SK-N-SH treated with all-trans-retinoic acid at 6 μM for 48 hours (cell line): ENCODE results near the gene LRFN2.

ENCODE experiments used
- ATAC-seq: fragments of 200-7000 bp; cut with Tn5 transposase; 3 replicates; pipeline ENCODE4 v1.9.1; 2020; ENCODE audit warnings: mild to moderate bottlenecking, moderate library complexity
- ARNTL ChIP-seq: fragments of 450-650 bp; formaldehyde crosslinking; IDR thresholded peaks from 2 replicates; pipeline ENCODE4 v1.5.0; 2020; ENCODE audit warnings: low read depth, mild to moderate bottlenecking, moderate library complexity, borderline replicate concordance
- BACH2 ChIP-seq: fragments of 250-450 bp; sonication (Bioruptor Pico); IDR thresholded peaks from 2 replicates; pipeline ENCODE4 v1.9.0; 2021; ENCODE audit warnings: mild to moderate bottlenecking, borderline replicate concordance
- CSDC2 ChIP-seq: fragments of 250-450 bp; sonication (Bioruptor Pico); IDR thresholded peaks from 2 replicates; pipeline ENCODE4 v1.5.0; 2020; ENCODE audit warnings: mild to moderate bottlenecking, moderate library complexity
- ESRRG ChIP-seq: fragments of 250-450 bp; sonication (Bioruptor Pico); IDR thresholded peaks from 2 replicates; pipeline ENCODE4 v1.6.1; 2021; ENCODE audit warnings: mild to moderate bottlenecking
- GLIS3 ChIP-seq: fragments of 250-450 bp; sonication (Bioruptor Pico); IDR thresholded peaks from 2 replicates; pipeline ENCODE4 v1.5.0; 2020; ENCODE audit warnings: mild to moderate bottlenecking, moderate library complexity
- ISL1 ChIP-seq: fragments of 250-450 bp; sonication (Bioruptor Pico); IDR thresholded peaks from 2 replicates; pipeline ENCODE4 v2.1.2; 2022; ENCODE audit warnings: mild to moderate bottlenecking, moderate library complexity
- OSR1 ChIP-seq: fragments of 250-450 bp; sonication (Bioruptor Pico); IDR thresholded peaks from 2 replicates; pipeline ENCODE4 v1.8.0; 2022; ENCODE audit warnings: moderate library complexity, mild to moderate bottlenecking, inconsistent platforms
- RARB ChIP-seq: fragments of 250-450 bp; sonication (Bioruptor Pico); IDR thresholded peaks from 2 replicates; pipeline ENCODE4 v1.8.0; 2021; ENCODE audit warnings: mild to moderate bottlenecking, moderate library complexity
- SNAI2 ChIP-seq: fragments of 250-450 bp; sonication (Bioruptor Pico); IDR thresholded peaks from 2 replicates; pipeline ENCODE4 v1.5.0; 2020; ENCODE audit warnings: mild to moderate bottlenecking, moderate library complexity
- TCF4 ChIP-seq: fragments of 250-450 bp; sonication (Bioruptor Pico); IDR thresholded peaks from 2 replicates; pipeline ENCODE4 v1.8.0; 2021; ENCODE audit warnings: mild to moderate bottlenecking, moderate library complexity, borderline replicate concordance
- TOX ChIP-seq: fragments of 250-450 bp; sonication (Bioruptor Pico); IDR thresholded peaks from 2 replicates; pipeline ENCODE4 v1.8.0; 2021; ENCODE audit warnings: mild to moderate bottlenecking, moderate library complexity, borderline replicate concordance
- ZC3H10 ChIP-seq: fragments of 250-450 bp; sonication (Bioruptor Pico); IDR thresholded peaks from 2 replicates; pipeline ENCODE4 v1.5.1; 2021; ENCODE audit warnings: mild to moderate bottlenecking, moderate library complexity
- ZFP3 ChIP-seq: fragments of 250-450 bp; sonication (Bioruptor Pico); IDR thresholded peaks from 2 replicates; pipeline ENCODE4 v1.5.0; 2020; ENCODE audit warnings: mild to moderate bottlenecking, moderate library complexity
- ZFP30 ChIP-seq: fragments of 450-650 bp; formaldehyde crosslinking; IDR thresholded peaks from 2 replicates; pipeline ENCODE4 v1.5.0; 2022; ENCODE audit warnings: mild to moderate bottlenecking, moderate library complexity
- ZNF565 ChIP-seq: fragments of 450-650 bp; formaldehyde crosslinking; conservative IDR thresholded peaks from 2 replicates; pipeline ENCODE4 v1.5.0; 2020; ENCODE audit warnings: low read depth, mild to moderate bottlenecking, moderate library complexity
- ZNF70 ChIP-seq: fragments of 450-650 bp; formaldehyde crosslinking; IDR thresholded peaks from 2 replicates; pipeline ENCODE4 v1.5.0; 2020; ENCODE audit warnings: mild to moderate bottlenecking, moderate library complexity
- ZNF8 ChIP-seq: fragments of 450-650 bp; formaldehyde crosslinking; IDR thresholded peaks from 2 replicates; pipeline ENCODE4 v1.5.0; 2020; ENCODE audit warnings: mild to moderate bottlenecking, moderate library complexity
- TF ChIP-seq, protein P1 (sequence below): fragments of 250-450 bp; sonication (Bioruptor Pico); IDR thresholded peaks from 2 replicates; pipeline ENCODE4 v1.5.1; 2020; ENCODE audit warnings: low read depth, mild to moderate bottlenecking, moderate library complexity
- TF ChIP-seq, protein P2 (sequence below): fragments of 250-450 bp; sonication (Bioruptor Pico); IDR thresholded peaks from 2 replicates; pipeline ENCODE4 v1.8.0; 2020; ENCODE audit warnings: mild to moderate bottlenecking, moderate library complexity, borderline replicate concordance
- TF ChIP-seq, protein P3 (sequence below): fragments of 250-450 bp; sonication (Bioruptor Pico); IDR thresholded peaks from 2 replicates; pipeline ENCODE4 v1.8.0; 2021; ENCODE audit warnings: low read depth, mild to moderate bottlenecking, moderate library complexity, borderline replicate concordance
- TF ChIP-seq, protein P4 (sequence below): fragments of 250-450 bp; sonication (Bioruptor Pico); IDR thresholded peaks from 2 replicates; pipeline ENCODE4 v1.5.0; 2020; ENCODE audit warnings: mild to moderate bottlenecking, moderate library complexity
- TF ChIP-seq, protein P5 (sequence below): fragments of 250-450 bp; sonication (Bioruptor Pico); IDR thresholded peaks from 2 replicates; pipeline ENCODE4 v1.5.1; 2021; ENCODE audit warnings: mild to moderate bottlenecking, moderate library complexity

The LRFN2 gene

DNA sequence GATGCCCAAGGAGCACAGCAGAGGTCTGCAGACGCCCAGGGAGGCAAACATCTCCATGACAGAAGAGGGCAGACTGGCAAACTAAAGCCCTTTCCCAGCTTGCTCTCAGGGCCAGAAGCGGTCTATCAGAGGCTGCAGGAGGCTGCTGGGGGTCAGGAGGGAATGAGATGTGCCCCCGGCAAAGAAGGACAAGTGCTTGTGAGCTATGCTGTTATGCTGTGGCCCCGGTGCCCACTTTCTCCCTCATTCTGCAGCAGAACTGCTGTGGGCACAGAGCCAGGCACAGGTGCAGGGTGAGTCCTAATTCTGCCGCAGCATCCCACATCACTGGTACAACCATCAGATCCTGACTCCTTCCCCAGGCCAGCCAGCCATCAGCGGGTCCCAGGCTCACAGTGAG lies 46.4 kb downstream of the LRFN2 start:
- no peak for ATAC-seq
- TF ChIP-seq RARB (no peak), ISL1 (no peak), GLIS3 (no peak), ESRRG (CRISPR knock-in tag) (no peak)
- TF ChIP-seq, protein P1, sequence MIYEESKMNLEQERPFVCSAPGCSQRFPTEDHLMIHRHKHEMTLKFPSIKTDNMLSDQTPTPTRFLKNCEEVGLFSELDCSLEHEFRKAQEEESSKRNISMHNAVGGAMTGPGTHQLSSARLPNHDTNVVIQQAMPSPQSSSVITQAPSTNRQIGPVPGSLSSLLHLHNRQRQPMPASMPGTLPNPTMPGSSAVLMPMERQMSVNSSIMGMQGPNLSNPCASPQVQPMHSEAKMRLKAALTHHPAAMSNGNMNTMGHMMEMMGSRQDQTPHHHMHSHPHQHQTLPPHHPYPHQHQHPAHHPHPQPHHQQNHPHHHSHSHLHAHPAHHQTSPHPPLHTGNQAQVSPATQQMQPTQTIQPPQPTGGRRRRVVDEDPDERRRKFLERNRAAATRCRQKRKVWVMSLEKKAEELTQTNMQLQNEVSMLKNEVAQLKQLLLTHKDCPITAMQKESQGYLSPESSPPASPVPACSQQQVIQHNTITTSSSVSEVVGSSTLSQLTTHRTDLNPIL, result no peak
- TF ChIP-seq, all 23 proteins: peak for 0

DNA sequence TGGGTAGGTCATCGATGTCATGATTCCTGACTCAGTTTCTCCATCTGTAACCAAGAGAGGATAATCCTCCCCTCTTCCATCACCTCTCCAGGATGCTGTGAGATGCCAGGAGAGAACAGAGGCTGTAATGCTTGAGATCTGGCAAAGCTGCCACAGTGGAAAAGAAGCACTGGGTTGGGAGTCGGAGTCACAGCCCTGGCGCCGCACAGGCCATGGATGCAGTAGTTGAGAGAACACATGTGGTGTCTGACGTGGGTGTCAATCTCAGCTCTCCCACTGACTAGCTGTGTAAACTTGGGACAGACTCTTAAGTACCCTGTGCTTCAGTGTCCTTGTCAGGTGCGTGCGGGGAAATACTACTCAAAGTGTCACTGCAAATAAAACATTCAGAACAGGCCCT lies 47.3 kb downstream of the LRFN2 start:
- no peak for ATAC-seq
- TF ChIP-seq BACH2 (CRISPR knock-in tag) (no peak), RARB (no peak), GLIS3 (no peak), OSR1 (CRISPR knock-in tag) (no peak), ZNF70 (CRISPR knock-in tag) (no peak)
- TF ChIP-seq, protein P2, sequence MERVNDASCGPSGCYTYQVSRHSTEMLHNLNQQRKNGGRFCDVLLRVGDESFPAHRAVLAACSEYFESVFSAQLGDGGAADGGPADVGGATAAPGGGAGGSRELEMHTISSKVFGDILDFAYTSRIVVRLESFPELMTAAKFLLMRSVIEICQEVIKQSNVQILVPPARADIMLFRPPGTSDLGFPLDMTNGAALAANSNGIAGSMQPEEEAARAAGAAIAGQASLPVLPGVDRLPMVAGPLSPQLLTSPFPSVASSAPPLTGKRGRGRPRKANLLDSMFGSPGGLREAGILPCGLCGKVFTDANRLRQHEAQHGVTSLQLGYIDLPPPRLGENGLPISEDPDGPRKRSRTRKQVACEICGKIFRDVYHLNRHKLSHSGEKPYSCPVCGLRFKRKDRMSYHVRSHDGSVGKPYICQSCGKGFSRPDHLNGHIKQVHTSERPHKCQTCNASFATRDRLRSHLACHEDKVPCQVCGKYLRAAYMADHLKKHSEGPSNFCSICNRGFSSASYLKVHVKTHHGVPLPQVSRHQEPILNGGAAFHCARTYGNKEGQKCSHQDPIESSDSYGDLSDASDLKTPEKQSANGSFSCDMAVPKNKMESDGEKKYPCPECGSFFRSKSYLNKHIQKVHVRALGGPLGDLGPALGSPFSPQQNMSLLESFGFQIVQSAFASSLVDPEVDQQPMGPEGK, result no peak
- TF ChIP-seq, protein P3, sequence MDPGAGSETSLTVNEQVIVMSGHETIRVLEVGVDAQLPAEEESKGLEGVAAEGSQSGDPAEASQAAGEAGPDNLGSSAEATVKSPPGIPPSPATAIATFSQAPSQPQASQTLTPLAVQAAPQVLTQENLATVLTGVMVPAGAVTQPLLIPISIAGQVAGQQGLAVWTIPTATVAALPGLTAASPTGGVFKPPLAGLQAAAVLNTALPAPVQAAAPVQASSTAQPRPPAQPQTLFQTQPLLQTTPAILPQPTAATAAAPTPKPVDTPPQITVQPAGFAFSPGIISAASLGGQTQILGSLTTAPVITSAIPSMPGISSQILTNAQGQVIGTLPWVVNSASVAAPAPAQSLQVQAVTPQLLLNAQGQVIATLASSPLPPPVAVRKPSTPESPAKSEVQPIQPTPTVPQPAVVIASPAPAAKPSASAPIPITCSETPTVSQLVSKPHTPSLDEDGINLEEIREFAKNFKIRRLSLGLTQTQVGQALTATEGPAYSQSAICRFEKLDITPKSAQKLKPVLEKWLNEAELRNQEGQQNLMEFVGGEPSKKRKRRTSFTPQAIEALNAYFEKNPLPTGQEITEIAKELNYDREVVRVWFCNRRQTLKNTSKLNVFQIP, result no peak

DNA sequence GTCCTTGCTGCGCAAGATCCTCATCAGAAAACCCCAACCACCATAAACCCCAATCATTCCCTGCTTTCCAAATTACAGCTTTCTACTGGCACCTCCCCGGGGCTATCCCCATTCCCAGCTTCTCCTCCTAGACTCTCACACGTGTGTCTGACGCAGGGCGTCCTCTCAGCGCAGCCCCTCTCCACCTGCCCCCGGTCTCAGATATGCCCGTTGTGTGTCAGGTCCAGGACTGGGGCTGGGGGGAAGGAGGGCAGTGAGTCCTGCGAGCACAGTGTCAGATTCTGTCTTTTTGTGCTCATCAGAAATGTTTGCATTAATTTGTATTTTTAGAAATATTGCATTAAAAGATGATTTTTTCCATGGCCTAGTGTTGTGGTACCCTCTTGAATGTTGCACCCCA lies 48.6 kb downstream of the LRFN2 start:
- no peak for ATAC-seq
- TF ChIP-seq BACH2 (CRISPR knock-in tag), result no peak
- no peak for TF ChIP-seq ARNTL (CRISPR knock-in tag)
- no peak for TF ChIP-seq CSDC2 (CRISPR knock-in tag)
- TF ChIP-seq RARB, result no peak
- TF ChIP-seq ISL1, result no peak
- TF ChIP-seq, protein P2, result no peak
- TF ChIP-seq, protein P4, sequence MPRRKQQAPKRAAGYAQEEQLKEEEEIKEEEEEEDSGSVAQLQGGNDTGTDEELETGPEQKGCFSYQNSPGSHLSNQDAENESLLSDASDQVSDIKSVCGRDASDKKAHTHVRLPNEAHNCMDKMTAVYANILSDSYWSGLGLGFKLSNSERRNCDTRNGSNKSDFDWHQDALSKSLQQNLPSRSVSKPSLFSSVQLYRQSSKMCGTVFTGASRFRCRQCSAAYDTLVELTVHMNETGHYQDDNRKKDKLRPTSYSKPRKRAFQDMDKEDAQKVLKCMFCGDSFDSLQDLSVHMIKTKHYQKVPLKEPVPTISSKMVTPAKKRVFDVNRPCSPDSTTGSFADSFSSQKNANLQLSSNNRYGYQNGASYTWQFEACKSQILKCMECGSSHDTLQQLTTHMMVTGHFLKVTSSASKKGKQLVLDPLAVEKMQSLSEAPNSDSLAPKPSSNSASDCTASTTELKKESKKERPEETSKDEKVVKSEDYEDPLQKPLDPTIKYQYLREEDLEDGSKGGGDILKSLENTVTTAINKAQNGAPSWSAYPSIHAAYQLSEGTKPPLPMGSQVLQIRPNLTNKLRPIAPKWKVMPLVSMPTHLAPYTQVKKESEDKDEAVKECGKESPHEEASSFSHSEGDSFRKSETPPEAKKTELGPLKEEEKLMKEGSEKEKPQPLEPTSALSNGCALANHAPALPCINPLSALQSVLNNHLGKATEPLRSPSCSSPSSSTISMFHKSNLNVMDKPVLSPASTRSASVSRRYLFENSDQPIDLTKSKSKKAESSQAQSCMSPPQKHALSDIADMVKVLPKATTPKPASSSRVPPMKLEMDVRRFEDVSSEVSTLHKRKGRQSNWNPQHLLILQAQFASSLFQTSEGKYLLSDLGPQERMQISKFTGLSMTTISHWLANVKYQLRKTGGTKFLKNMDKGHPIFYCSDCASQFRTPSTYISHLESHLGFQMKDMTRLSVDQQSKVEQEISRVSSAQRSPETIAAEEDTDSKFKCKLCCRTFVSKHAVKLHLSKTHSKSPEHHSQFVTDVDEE (CRISPR knock-in tag), result no peak
- TF ChIP-seq, protein P3, result no peak
- TF ChIP-seq ZNF565 (CRISPR knock-in tag), result no peak
- no peak for TF ChIP-seq ZC3H10 (CRISPR knock-in tag)
- no peak for TF ChIP-seq ZFP30 (CRISPR knock-in tag)
- TF ChIP-seq OSR1 (CRISPR knock-in tag), result no peak
- TF ChIP-seq ZFP3 (CRISPR knock-in tag), result no peak
- TF ChIP-seq, protein P5, sequence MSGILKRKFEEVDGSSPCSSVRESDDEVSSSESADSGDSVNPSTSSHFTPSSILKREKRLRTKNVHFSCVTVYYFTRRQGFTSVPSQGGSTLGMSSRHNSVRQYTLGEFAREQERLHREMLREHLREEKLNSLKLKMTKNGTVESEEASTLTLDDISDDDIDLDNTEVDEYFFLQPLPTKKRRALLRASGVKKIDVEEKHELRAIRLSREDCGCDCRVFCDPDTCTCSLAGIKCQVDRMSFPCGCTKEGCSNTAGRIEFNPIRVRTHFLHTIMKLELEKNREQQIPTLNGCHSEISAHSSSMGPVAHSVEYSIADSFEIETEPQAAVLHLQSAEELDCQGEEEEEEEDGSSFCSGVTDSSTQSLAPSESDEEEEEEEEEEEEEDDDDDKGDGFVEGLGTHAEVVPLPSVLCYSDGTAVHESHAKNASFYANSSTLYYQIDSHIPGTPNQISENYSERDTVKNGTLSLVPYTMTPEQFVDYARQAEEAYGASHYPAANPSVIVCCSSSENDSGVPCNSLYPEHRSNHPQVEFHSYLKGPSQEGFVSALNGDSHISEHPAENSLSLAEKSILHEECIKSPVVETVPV, result no peak
- no peak for TF ChIP-seq TOX (CRISPR knock-in tag)
- no peak for TF ChIP-seq TCF4 (CRISPR knock-in tag)
- TF ChIP-seq SNAI2 (CRISPR knock-in tag), result no peak
- no peak for TF ChIP-seq ESRRG (CRISPR knock-in tag)
- TF ChIP-seq, protein P1, result no peak
- no peak for TF ChIP-seq ZNF8 (CRISPR knock-in tag)
